ENCODE measurements around the gene CWC27. TPM values are rescaled to one million over a fixed set of nuclear protein-coding genes. Genes with fewer than 3 reads are reported as not detected.

The CWC27 gene
- total and polyA plus RNA-seq, 9 of the 15 experiments (the other 6 are each of a cell fraction or from before 2014, with no cell fraction given), result 19.7 to 49.3 (median 38.3) TPM

DNA sequence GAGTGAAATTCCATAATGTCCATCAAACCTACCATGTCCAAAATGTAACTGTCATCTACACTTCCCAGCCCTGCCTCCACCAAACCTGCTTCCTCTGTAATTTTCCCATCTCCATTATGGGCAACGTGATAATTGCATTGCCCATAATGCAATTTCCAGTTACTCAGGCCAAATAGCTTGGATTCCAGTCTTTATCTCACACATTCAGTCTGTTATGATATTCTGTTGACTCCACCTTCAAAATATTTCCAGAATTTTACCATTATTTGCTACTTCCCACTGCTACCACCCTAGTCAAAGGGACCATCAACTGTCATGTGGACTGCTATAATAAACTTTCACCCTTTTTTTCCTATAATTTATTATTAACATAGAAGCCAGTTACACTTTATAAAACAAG lies 256.0 kb downstream of the CWC27 start:
- in situ Hi-C loops (cut with MboI) (no loop called here), intact Hi-C loops (cut with micrococcal nuclease) (no loop called here)
- DNase-seq (ENCODE audit: extremely low read depth in 1 of 4, low spot score in 3 of 4) (no peak), ATAC-seq (no peak), FAIRE-seq (no peak)
- Histone ChIP-seq H3K9me3 (replicated peaks; ENCODE audit: control insufficient read depth, insufficient read depth, low read depth, low read length) (no peaks in the 10 kb centered on the region), H3K9me1 (ENCODE audit: control insufficient read depth, insufficient read depth, low read length) (no peaks in the 10 kb centered on the region), H2AFZ (ENCODE audit: low read depth, low read length) (no peak overlapping the region), H3K79me2 (ENCODE audit: control insufficient read depth, insufficient read depth, low read length) (no peaks in the 10 kb centered on the region), H3K4me3 (no peak overlapping the region), H3K36me3 (ENCODE audit: control insufficient read depth, insufficient read depth, low read length) (no peaks in the 10 kb centered on the region), H3K27ac (ENCODE audit: extremely low read depth, low read depth, low read length) (no peak overlapping the region), H3K9ac (ENCODE audit: insufficient read depth in 1 of 2, low read depth in 2 of 2, low read length in 2 of 2) (no peak overlapping the region), H3K27me3 (ENCODE audit: control insufficient read depth in 2 of 2, insufficient read depth in 2 of 2, low read length in 2 of 2) (no peaks in the 10 kb centered on the region), H4K20me1 (replicated peaks; ENCODE audit: control insufficient read depth, insufficient read depth, low read length) (no peaks in the 10 kb centered on the region), H3K4me2 (ENCODE audit: insufficient read depth, low read length) (no peak overlapping the region), H3K4me1 (replicated peaks in 1 of 2; ENCODE audit: control insufficient read depth in 2 of 2, insufficient read depth in 2 of 2, low read length in 2 of 2) (peaks cover 0 to 5% of the 10 kb centered on the region in 2 experiments; a peak in 1 of 5 replicates)
- CTCF ChIA-PET (ENCODE audit: low intra/inter-chr PET ratio), result no interaction called here
- 0% methylated on average over 1 of the region's 1 CpG for WGBS (ENCODE audit: insufficient coverage, low coverage, missing lambda C conversion rate)
- BruUV-seq (replicated peaks), result no TSS peak
- TF ChIP-seq ZNF217 (CRISPR knock-in tag; IDR thresholded peaks at IDR 0.05), result no peak
- no peak for TF ChIP-seq SRSF9 (IDR thresholded peaks at IDR 0.05; ENCODE audit: borderline replicate concordance, low read depth, low read length)
- TF ChIP-seq SMAD2 (IDR thresholded peaks at IDR 0.05; ENCODE audit: low read depth, low read length), result no peak
- no peak for TF ChIP-seq KLF6 (CRISPR knock-in tag; IDR thresholded peaks at IDR 0.05; ENCODE audit: borderline replicate concordance)
- TF ChIP-seq ZNF766 (CRISPR knock-in tag; conservative IDR thresholded peaks at IDR 0.05), result no peak
- TF ChIP-seq ILF3 (IDR thresholded peaks at IDR 0.05; ENCODE audit: borderline replicate concordance), result no peak
- no peak for TF ChIP-seq SMC3 (conservative IDR thresholded peaks at IDR 0.05; ENCODE audit: insufficient read depth, low read depth, low read length)
- POLR2A ChIA-PET, result no interaction called here

All from K562 (cell line).